ENCODE data around the gene MCRIP1.

- no peak for TF ChIP-seq CTCF (IDR thresholded peaks at IDR 0.05)
- TF ChIP-seq POLR2A (IDR thresholded peaks at IDR 0.05), result peak in 1 of 2 donors; percentile 69
Observed at GRCh38 chr17:81859906-81860755, 27.0 kb upstream of the MCRIP1 start, which contains the start of gene P4HB.

Measured in vagina (tissue), 2 donors.